Omental fat pad (tissue), 4 donors: ENCODE data around the gene MEIS1. TPM values are rescaled to one million over a fixed set of nuclear protein-coding genes. Genes with fewer than 3 reads are reported as not detected.

Experiments used
- ATAC-seq: fragments of 150-250 bp; one replicate; pipeline ENCODE4 v1.9.1; 2016; ENCODE audit warnings: mild to moderate bottlenecking, moderate library complexity; ENCODE audit not compliant: low FRiP score
- DNase-seq: peaks from one replicate; pipeline ENCODE4 v3.0.0-alpha.2; 2019; ENCODE audit warnings: low spot score
- CTCF ChIP-seq, 3 donors: fragments of 450-650 bp; IDR thresholded peaks; one replicate each; pipeline ENCODE4 v1.5.1; 2016 to 2017; ENCODE audit warnings: antibody characterized with exemption in 3 of 3, mild to moderate bottlenecking in 3 of 3, moderate library complexity in 2 of 3
- total RNA-seq, 4 donors: library from RNA; depleted of rRNA; stranded (reverse); fragments of >200 nt; gene quantifications; one replicate each; pipeline ENCODE4 v1.1.0, GENCODE V29; 2016

Gene MEIS1
- total RNA-seq, 4 donors from 2014 or later: 19.8 to 67.3 (median 46.3) TPM

GRCh38 chr2:66604976-66605375 lies 170.1 kb downstream of the MEIS1 start:
- ATAC-seq: no peak
- no peak for TF ChIP-seq CTCF (IDR thresholded peaks at IDR 0.05)
- DNase-seq: no peak

- DNase-seq: no peak
- TF ChIP-seq CTCF (IDR thresholded peaks at IDR 0.05): no peak
- ATAC-seq: no peak
These were observed 172.2 kb downstream of the MEIS1 start for GRCh38 chr2:66607152-66607551.
